ENCODE data around the gene EVX2.

- TF ChIP-seq CTCF (conservative IDR thresholded peaks at IDR 0.05; ENCODE audit: low read depth, low read length) = no peak
- no peak for TF ChIP-seq EZH2 (IDR thresholded peaks at IDR 0.05; ENCODE audit: low read length, unreplicated experiment)
These were observed 16.2 kb upstream of the EVX2 start, which contains the start of gene HOXD12 for GRCh38 chr2:176099728-176100546.

All from PC-3 (cell line).